Lung (tissue), 12 donors: Measurements from ENCODE around the gene OTOR. TPM values are rescaled to one million over a fixed set of nuclear protein-coding genes. Genes with fewer than 3 reads are reported as not detected.

Experiments
- ATAC-seq: fragments of 200-7000 bp; cut with Tn5 transposase; one replicate; pipeline ENCODE4 v1.9.1; 2020; ENCODE audit warnings: moderate number of reproducible peaks; ENCODE audit not compliant: insufficient read depth, low FRiP score
- DNase-seq, 3 donors: peaks; one replicate each; pipeline ENCODE4 v3.0.0-alpha.2; 2013 to 2017
- H3K27ac ChIP-seq, 2 donors: one replicate each; pipeline ENCODE4 v1.5.1; 2013; ENCODE audit warnings: mild to moderate bottlenecking in 2 of 2, moderate library complexity in 2 of 2, control low read depth in 1 of 2, inconsistent platforms in 1 of 2, low read depth in 1 of 2, low read length in 1 of 2
- H3K27me3 ChIP-seq, 3 donors: one replicate each; pipeline ENCODE4 v1.5.1; 2013; ENCODE audit warnings: low read length in 2 of 3; ENCODE audit not compliant: control insufficient read depth in 3 of 3, insufficient read depth in 3 of 3
- H3K36me3 ChIP-seq, 4 donors: one replicate each; pipeline ENCODE4 v1.5.1; 2013; ENCODE audit warnings: low read length in 4 of 4, mild to moderate bottlenecking in 1 of 4, moderate library complexity in 1 of 4; ENCODE audit not compliant: control insufficient read depth in 4 of 4, insufficient read depth in 4 of 4
- H3K4me1 ChIP-seq, 5 donors: one replicate each; pipeline ENCODE4 v1.5.1; 2013; ENCODE audit warnings: low read length in 5 of 5, mild to moderate bottlenecking in 2 of 5, moderate library complexity in 1 of 5; ENCODE audit not compliant: control insufficient read depth in 5 of 5, insufficient read depth in 5 of 5
- H3K4me3 ChIP-seq: one replicate; pipeline ENCODE4 v1.5.1; 2013; ENCODE audit warnings: mild to moderate bottlenecking, control low read depth, moderate library complexity
- H3K9ac ChIP-seq, 2 donors: one replicate each; pipeline ENCODE4 v1.5.1; 2013; ENCODE audit warnings: low read length in 2 of 2, control low read depth in 1 of 2; ENCODE audit not compliant: insufficient read depth in 1 of 2
- H3K9me3 ChIP-seq, 4 donors: one replicate each; pipeline ENCODE4 v1.5.1; 2013; ENCODE audit warnings: low read length in 3 of 4, mild to moderate bottlenecking in 1 of 4, moderate library complexity in 1 of 4; ENCODE audit not compliant: control insufficient read depth in 4 of 4, insufficient read depth in 3 of 4
- CTCF ChIP-seq: IDR thresholded peaks from 2 replicates; pipeline ENCODE4 v1.5.1; 2012; ENCODE audit warnings: mild to moderate bottlenecking; ENCODE audit errors: control extremely low read depth, extremely low read depth
- WGBS, 2 donors: extraction: QIAGEN DNeasy Blood & Tissue Kit; methylation state at CpG; one replicate each; pipeline ENCODE4 v1.1.7; 2013; 5-methylcytosine and 5-hydroxymethylcytosine counted together
- polyA plus RNA-seq, 2 donors: library from polyadenylated mRNA; stranded (reverse); fragments of 200-250 nt; gene quantifications; one replicate each; pipeline ENCODE4 v1.2.1, GENCODE V29; 2013
- total RNA-seq, 2 donors: library from RNA; depleted of rRNA in 1 of 2; stranded (reverse); fragments of >200 nt in 1 of 2; gene quantifications; one replicate each; pipeline ENCODE4 v1.2.1, GENCODE V29; 2014 to 2021
- donor health status: control.
- donor health status: control.
- donor health status: Bipolar disorder and iron deficiency.
- donor health status: healthy.
- donor health status: DM: yes; HTN: yes; CAD: no.

OTOR gene
- total and polyA plus RNA-seq, 4 donors: not detected

GRCh38 chr20:16778159-16778558 is 30.0 kb downstream of the OTOR start:
- Histone ChIP-seq H3K4me1 (peaks cover 0 to 7% (median 0%) of the 10 kb centered on the region in 5 donors), H3K36me3 (no peaks in the 10 kb centered on the region), H3K27me3 (no peaks in the 10 kb centered on the region), H3K4me3 (no peak overlapping the region), H3K27ac (no peak overlapping the region), H3K9ac (no peak overlapping the region), H3K9me3 (peaks cover 0 to 5% (median 2%) of the 10 kb centered on the region in 4 donors)
- DNase-seq: no peak
- no peak for ATAC-seq
- WGBS, 2 donors: 95% methylated on average over 1 of the region's 1 CpG
- no peak for TF ChIP-seq CTCF

DNA sequence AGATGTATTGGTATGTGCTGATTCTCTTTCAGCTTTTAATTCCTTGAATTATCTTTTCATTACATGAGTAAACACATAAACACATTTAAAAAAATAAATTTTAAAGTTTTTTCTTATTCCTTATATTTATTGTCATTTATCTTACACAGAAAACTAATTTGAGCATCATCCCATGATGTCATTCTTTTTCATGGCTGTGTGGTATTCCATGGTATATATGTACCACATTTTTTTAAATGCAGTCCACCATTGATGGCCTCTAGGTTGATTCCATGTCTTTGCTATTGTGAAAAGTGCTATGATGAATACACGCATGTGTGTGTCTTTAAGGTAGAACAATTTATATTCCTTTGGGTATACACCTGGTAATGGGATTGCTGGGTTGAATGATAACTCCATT is 33.3 kb downstream of the OTOR start:
- no peak for TF ChIP-seq CTCF
- Histone ChIP-seq H3K4me1 (peaks cover 0 to 7% (median 0%) of the 10 kb centered on the region in 5 donors), H3K27ac (no peak overlapping the region), H3K9me3 (peaks cover 0 to 4% (median 0%) of the 10 kb centered on the region in 4 donors), H3K27me3 (no peaks in the 10 kb centered on the region), H3K4me3 (no peak overlapping the region), H3K36me3 (no peaks in the 10 kb centered on the region), H3K9ac (no peak overlapping the region)
- ATAC-seq (no peak), DNase-seq (no peak)
- 94 to 99% methylated on average over 1 of the region's 1 CpG for WGBS, 2 donors

DNA sequence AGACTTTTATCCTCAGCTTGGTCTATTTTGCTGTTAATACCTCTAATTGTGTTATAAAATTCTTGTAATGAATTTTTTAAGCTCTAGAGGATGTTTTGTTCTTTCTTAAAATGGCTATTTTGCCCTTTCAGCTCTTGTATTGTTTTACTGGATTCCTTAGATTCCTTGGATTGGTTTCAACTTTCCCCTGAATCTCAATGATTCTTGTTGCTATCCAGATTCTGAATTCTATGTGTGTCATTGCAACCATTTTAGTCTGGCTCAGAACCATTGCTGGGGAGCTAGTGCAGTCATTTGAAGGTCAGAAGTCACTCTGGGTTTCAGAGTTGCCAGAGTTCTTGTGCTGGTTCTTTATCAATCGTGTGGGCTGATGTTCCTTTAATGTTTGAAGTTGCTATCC is 37.1 kb downstream of the OTOR start:
- Histone ChIP-seq H3K9me3 (peaks cover 0 to 4% (median 0%) of the 10 kb centered on the region in 4 donors), H3K4me3 (no peak overlapping the region), H3K36me3 (no peaks in the 10 kb centered on the region), H3K4me1 (no peaks in the 10 kb centered on the region), H3K9ac (no peak overlapping the region), H3K27me3 (no peaks in the 10 kb centered on the region), H3K27ac (no peak overlapping the region)
- 72 to 81% methylated on average over 1 of the region's 1 CpG for WGBS, 2 donors
- no peak for ATAC-seq
- no peak for TF ChIP-seq CTCF
- DNase-seq: peak in 1 of 3 donors; percentile 9

Other genes with a start within 250 kb of the OTOR start
- 10 to 100 TPM; 11.9 to 20.3 TPM for gene KIF16B, start 174.9 kb upstream of the OTOR start, total RNA-seq
- gene KIF16B, start 174.9 kb upstream of the OTOR start, polyA plus RNA-seq: 1 to 10 TPM; 5.9 to 7.3 TPM
- 10 to 100 TPM; 36.4 to 53.0 TPM for gene SNRPB2, start 18.3 kb upstream of the OTOR start, total RNA-seq
- gene SNRPB2, start 18.3 kb upstream of the OTOR start, polyA plus RNA-seq: 10 to 100 TPM; 51.5 to 67.2 TPM